Measurements from ENCODE around the gene CATSPERB. TPM values are rescaled to one million over a fixed set of nuclear protein-coding genes. Genes with fewer than 3 reads are reported as not detected.

CATSPERB gene
- total and polyA plus RNA-seq, 2 of the 8 experiments (the other 6 are each of a cell fraction or from before 2014, with no cell fraction given) = 0.11 to 0.30 TPM

DNA sequence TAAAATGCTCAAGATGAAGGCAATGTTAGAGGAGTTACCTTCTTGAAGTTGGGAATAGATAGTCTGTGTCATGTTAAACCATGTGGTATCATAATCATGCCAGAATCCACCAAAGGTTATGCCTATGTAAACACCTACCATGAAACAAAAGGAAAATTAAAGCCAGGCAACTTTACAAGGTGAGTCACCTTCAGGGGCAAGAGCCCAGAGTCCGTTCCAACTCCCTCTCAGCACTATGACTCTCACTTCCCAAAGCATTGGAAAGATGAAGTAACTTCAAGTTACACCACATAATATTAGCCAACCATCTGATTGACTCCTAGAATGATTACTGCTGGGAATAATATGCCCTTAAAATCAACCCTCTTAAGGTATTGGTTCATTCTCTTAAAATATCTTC lies 38.5 kb downstream of the CATSPERB start (continued):
- no peak for TF ChIP-seq GABPA (IDR thresholded peaks at IDR 0.05; ENCODE audit: borderline replicate concordance, insufficient read depth, low read length)

All from H1 (cell line).